Activated CD8-positive, alpha-beta T cell treated with anti-CD3 and anti-CD28 coated beads, Interleukin-2, amount 10 ng/mL, durations not matched to agents 7 days and 5 days (primary cell): ENCODE measurements around the gene ITGB2. TPM values are rescaled to one million over a fixed set of nuclear protein-coding genes. Genes with fewer than 3 reads are reported as not detected.
A peak's percentile ranks its signal among the peaks of the same experiment; 100 is the strongest.

ENCODE experiments used
- ATAC-seq: fragments of 150-1000 bp; cut with Tn5 transposase; one replicate; pipeline ENCODE4 v1.10.0; 2021; ENCODE audit warnings: moderate library complexity
- CTCF ChIA-PET: fragments of 350-600 bp; sonication (Branson Sonifier 250); formaldehyde crosslinking; loops from one replicate; lab custom pipeline; 2021; ENCODE audit warnings: antibody characterized with exemption; lab: Charles Lee
- POLR2A ChIA-PET: fragments of 350-600 bp; sonication (Branson Sonifier 250); formaldehyde crosslinking; loops from one replicate; lab custom pipeline; 2021; ENCODE audit warnings: antibody characterized with exemption; lab: Charles Lee
- DNase-seq: peaks from one replicate; pipeline ENCODE4 v3.0.0-alpha.2; 2020
- H3K27ac Mint-ChIP-seq: one replicate; pipeline ENCODE4 v1.8.0; 2021; ENCODE audit warnings: mild to moderate bottlenecking, mixed read lengths
- H3K27me3 Mint-ChIP-seq: one replicate; pipeline ENCODE4 v1.8.0; 2021; ENCODE audit warnings: low read depth, mixed read lengths
- H3K36me3 Mint-ChIP-seq: one replicate; pipeline ENCODE4 v1.8.0; 2021; ENCODE audit warnings: low read depth, mixed read lengths
- H3K4me1 Mint-ChIP-seq: one replicate; pipeline ENCODE4 v1.8.0; 2021; ENCODE audit warnings: low read depth, mixed read lengths
- H3K4me3 Mint-ChIP-seq: one replicate; pipeline ENCODE4 v1.8.0; 2021; ENCODE audit warnings: mild to moderate bottlenecking, mixed read lengths
- H3K9me3 Mint-ChIP-seq: one replicate; pipeline ENCODE4 v1.8.0; 2022; ENCODE audit warnings: mixed read lengths; ENCODE audit not compliant: insufficient read depth
- total RNA-seq, 2 experiments: library from RNA; stranded (reverse); gene quantifications; one replicate each; pipeline ENCODE4 v1.2.3, GENCODE V29; 2021

The ITGB2 gene
- total RNA-seq, 2 experiments from 2014 or later = 503 to 530 TPM

DNA sequence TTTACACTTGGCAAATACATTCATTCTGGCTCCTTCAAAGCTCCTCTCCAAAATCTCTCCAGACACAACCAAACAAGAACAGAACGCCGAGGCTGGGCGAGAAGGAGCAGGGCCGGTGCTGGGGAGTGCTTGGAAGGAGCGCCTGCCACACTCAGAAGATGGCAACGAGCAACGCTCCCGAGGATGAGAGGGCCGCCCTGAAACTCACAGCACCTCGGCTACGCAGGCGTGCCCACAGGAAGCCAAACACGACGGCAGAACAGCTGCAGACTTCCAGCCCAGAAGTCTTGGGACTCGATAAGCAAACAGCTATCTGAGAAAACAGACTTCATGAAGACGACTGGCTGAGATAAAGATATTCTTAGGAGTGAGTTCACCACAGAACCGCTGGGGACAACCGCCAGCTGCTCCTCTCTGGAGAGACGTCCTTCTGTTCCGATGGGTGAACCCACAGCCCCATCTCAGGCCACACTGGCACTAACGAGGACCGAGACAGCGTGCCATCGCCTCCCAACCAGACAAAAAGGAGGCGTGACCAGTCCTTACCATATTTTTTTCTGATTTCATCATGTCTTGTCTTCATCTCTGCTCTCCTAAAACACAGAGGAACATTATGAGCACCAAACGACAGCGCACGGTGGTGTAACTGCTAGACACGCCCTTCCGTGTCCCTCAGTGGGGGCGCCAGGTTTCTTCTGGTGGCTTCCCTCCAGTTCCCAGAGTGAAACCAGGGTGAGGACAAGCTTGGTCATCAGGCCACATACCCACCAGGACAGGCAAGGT, 65.8 kb downstream of the ITGB2 start:
- H3K9me3 Mint-ChIP-seq = no peaks in the 10 kb centered on the region
- ChIA-PET POLR2A (interaction anchor here (1.0 kb wide), 1 partner anchor 45 kb away, joined by 3 read pairs; no protein-coding TSS in a partner anchor), CTCF (interaction anchor here (1.6 kb wide), 1 partner anchor 8 kb away, joined by 5 read pairs; no protein-coding TSS in a partner anchor)
- H3K36me3 Mint-ChIP-seq = peaks cover 69% of the 10 kb centered on the region
- DNase-seq = no peak
- no peaks in the 10 kb centered on the region for H3K27me3 Mint-ChIP-seq
- peak; percentile 45 for ATAC-seq
- peak overlapping the region; percentile 58 for H3K27ac Mint-ChIP-seq
- H3K4me3 Mint-ChIP-seq = no peak overlapping the region
- peaks cover 28% of the 10 kb centered on the region for H3K4me1 Mint-ChIP-seq

GRCh38 chr21:44854391-44854663, 66.4 kb downstream of the ITGB2 start:
- Mint-ChIP-seq H3K9me3 (no peaks in the 10 kb centered on the region), H3K4me3 (no peak overlapping the region), H3K4me1 (peaks cover 28% of the 10 kb centered on the region), H3K36me3 (peaks cover 70% of the 10 kb centered on the region), H3K27me3 (no peaks in the 10 kb centered on the region), H3K27ac (peak overlapping the region; percentile 58)
- ChIA-PET POLR2A (interaction anchor here (1.0 kb wide), 1 partner anchor 44 kb away, joined by 3 read pairs; no protein-coding TSS in a partner anchor), CTCF (interaction anchor here (1.6 kb wide), 1 partner anchor 8 kb away, joined by 5 read pairs; no protein-coding TSS in a partner anchor)
- DNase-seq (no peak), ATAC-seq (peak; percentile 29)

DNA sequence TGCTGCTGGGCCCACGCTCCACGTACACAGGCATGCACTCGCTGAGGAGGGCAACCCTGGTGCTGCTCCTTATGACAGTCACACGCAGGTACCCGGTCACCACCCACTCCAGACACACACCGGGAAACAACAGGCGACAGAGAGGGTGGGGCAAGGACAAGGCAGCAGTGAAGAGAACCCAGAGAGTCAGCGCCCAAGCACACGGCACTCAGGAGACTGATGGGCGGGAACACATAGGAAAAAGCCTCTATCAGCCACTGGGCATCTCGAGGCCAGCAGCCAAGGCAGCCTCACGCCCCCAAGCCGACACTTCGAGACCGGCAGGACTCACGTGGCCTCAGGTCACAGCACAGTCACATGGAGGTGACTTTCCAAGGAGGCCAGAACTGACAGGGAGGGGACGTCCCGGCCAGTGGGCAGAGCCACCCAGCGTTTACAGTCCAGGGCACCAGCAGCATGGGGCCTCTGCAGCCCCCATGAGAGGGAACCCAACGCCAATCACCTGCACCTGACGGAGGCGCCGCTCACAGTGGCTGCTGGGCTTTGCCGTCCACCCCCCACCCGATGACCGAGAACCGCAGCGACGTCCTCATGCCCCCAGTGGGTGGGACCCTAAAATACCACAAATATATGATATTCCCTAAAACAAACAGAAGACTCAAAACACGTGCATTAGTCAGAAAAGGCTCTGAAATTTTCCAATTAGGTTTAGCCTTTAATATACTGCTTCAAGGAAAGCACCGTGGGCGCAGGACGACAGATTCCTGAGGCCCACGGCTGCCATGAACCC, 66.9 kb downstream of the ITGB2 start:
- H3K4me3 Mint-ChIP-seq = no peak overlapping the region
- ATAC-seq (no peak), DNase-seq (no peak)
- no peaks in the 10 kb centered on the region for H3K9me3 Mint-ChIP-seq
- H3K36me3 Mint-ChIP-seq = peaks cover 66% of the 10 kb centered on the region
- H3K27me3 Mint-ChIP-seq = no peaks in the 10 kb centered on the region
- ChIA-PET CTCF (no interaction called here), POLR2A (no interaction called here)
- H3K27ac Mint-ChIP-seq = peak overlapping the region; percentile 58
- H3K4me1 Mint-ChIP-seq = peaks cover 28% of the 10 kb centered on the region

DNA sequence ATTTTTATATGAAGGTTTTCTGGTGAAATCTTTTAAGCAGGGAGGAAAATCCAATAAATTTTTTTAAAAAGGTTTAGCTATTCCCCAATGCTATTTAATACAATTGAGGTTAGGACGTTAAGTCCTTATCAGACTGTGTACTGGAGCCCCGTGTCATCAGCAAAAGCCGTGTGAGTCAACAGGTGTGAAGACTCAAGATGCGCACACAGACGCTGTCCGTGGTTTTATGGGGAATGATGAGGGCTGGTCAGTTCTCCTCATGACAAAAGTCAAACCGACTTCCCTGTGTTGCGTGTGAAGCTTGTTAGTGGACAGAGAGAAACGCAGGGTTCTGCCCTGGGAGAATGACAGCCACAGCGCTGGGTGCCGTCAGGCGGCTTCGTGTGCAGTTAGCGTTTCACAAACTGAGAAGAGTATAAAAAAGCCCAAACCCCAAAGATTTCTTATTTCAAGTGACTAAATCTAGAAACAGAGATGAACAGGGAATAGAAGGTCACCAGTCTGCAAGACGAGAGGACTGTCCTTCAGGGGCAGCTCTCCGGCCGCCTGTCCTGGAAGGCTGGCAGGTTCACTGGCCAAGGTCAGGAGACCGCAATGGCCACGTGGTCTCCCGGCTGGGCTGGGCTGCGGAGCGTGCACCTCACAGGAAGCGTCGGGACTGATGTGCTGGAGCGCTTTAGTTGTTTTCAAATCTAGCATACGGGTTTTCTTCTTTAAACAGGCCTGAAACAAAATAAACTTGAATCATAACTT, 69.6 kb downstream of the ITGB2 start:
- DNase-seq = no peak
- Mint-ChIP-seq H3K27me3 (no peaks in the 10 kb centered on the region), H3K4me3 (no peak overlapping the region), H3K9me3 (no peaks in the 10 kb centered on the region), H3K27ac (no peak overlapping the region), H3K36me3 (peaks cover 58% of the 10 kb centered on the region), H3K4me1 (peaks cover 36% of the 10 kb centered on the region)
- ATAC-seq = no peak
- ChIA-PET POLR2A (interaction anchor here (1.0 kb wide), 1 partner anchor 22 kb away, joined by 3 read pairs; no protein-coding TSS in a partner anchor), CTCF (no interaction called here)

GRCh38 chr21:44850208-44850800, 70.4 kb downstream of the ITGB2 start:
- Mint-ChIP-seq H3K36me3 (peaks cover 52% of the 10 kb centered on the region), H3K27me3 (no peaks in the 10 kb centered on the region), H3K4me3 (no peak overlapping the region), H3K9me3 (no peaks in the 10 kb centered on the region), H3K4me1 (peaks cover 42% of the 10 kb centered on the region), H3K27ac (no peak overlapping the region)
- DNase-seq (no peak), ATAC-seq (no peak)
- ChIA-PET CTCF (no interaction called here), POLR2A (interaction anchor here (1.0 kb wide), 1 partner anchor 22 kb away, joined by 3 read pairs; no protein-coding TSS in a partner anchor)

DNA sequence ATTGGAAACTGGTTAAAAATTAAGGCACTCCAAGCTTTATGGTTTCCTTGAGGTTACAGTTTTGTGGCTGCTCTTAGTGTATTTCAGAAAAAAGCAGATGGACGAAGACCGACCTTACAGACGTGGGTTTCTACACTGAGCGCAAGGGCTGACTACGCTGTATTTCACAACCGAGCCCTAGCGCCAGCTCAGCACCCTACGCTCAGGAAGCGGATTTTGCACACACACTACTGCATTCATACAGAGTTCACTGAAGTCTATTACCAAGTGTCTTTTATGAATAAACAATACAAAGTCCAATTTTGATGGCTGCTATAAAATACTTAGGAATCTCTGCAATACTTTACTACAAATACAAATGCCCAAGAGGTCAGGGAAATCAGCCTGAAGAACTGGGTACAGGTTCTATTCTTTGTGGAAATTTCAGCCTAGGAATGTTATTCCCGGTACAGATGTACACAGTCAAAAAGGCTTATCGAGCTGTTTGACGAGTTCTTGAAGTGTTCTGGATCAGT, 71.0 kb downstream of the ITGB2 start:
- Mint-ChIP-seq H3K27ac (no peak overlapping the region), H3K4me3 (no peak overlapping the region), H3K27me3 (no peaks in the 10 kb centered on the region), H3K4me1 (peaks cover 39% of the 10 kb centered on the region), H3K36me3 (peaks cover 46% of the 10 kb centered on the region), H3K9me3 (no peaks in the 10 kb centered on the region)
- DNase-seq (no peak), ATAC-seq (no peak)
- ChIA-PET CTCF (no interaction called here), POLR2A (interaction anchor here (1.0 kb wide), 1 partner anchor 23 kb away, joined by 3 read pairs; no protein-coding TSS in a partner anchor)

DNA sequence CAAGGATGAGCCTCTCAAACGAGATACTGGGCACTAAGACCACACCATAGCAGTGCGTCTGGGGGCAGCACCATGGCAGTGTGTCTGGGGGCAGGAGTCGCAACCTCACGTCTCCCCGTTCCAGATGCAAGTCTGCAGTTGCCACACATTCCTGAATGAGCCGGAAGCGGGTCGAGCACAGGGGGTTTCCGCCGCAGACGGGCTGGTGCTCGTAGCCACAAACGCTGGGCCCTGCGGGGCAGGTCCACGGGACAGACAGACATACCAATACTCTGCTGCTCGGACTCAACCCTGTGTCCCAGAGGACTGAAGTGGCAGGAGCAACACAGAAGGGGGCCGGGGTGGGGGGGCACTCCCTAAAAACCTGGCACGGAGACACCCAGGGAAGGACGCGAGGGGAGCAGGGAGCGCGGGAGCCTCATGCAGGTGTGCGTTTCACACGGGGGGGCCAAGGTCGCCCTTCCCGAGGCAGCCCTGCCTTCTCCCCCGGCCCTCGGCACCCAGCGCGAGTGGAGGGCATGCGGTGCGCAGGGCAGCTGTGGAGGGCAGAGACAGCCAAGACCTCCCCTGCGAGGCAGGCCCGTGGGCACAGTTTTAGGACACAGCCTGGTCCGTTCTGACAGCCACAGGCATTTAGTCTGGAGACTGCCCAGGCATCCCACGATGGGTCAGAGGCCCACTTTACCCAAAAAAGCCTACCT, 71.7 kb downstream of the ITGB2 start:
- Mint-ChIP-seq H3K4me1 (peaks cover 34% of the 10 kb centered on the region), H3K36me3 (peaks cover 39% of the 10 kb centered on the region), H3K27me3 (no peaks in the 10 kb centered on the region), H3K27ac (no peak overlapping the region), H3K9me3 (no peaks in the 10 kb centered on the region), H3K4me3 (no peak overlapping the region)
- DNase-seq (no peak), ATAC-seq (no peak)
- CTCF ChIA-PET = no interaction called here
- POLR2A ChIA-PET = no interaction called here

GRCh38 chr21:44847261-44848056, 73.2 kb downstream of the ITGB2 start:
- CTCF ChIA-PET = interaction anchor here (1.1 kb wide), 1 partner anchor 36 kb away, joined by 3 read pairs; no protein-coding TSS in a partner anchor
- Mint-ChIP-seq H3K4me1 (peaks cover 29% of the 10 kb centered on the region), H3K27me3 (no peaks in the 10 kb centered on the region), H3K9me3 (no peaks in the 10 kb centered on the region), H3K4me3 (no peak overlapping the region), H3K27ac (peak overlapping the region; percentile 66), H3K36me3 (peaks cover 27% of the 10 kb centered on the region)
- no peak for DNase-seq
- no peak for ATAC-seq
- POLR2A ChIA-PET = no interaction called here

- peaks cover 27% of the 10 kb centered on the region for H3K4me1 Mint-ChIP-seq
- peak overlapping the region; percentile 64 for H3K27ac Mint-ChIP-seq
- DNase-seq (peak; percentile 62), ATAC-seq (peak; percentile 43)
- CTCF ChIA-PET = interaction anchor here (0.7 to 1.6 kb wide), 12 partner anchors 8 to 86 kb away, joined by 3 to 6 read pairs (median 4); partner anchors contain the start of gene PTTG1IP
- peak overlapping the region; percentile 45 for H3K4me3 Mint-ChIP-seq
- POLR2A ChIA-PET = interaction anchor here (0.6 to 0.8 kb wide), 2 partner anchors 27 to 52 kb away, joined by 3 read pairs; partner anchors contain the start of gene PTTG1IP
- no peaks in the 10 kb centered on the region for H3K9me3 Mint-ChIP-seq
- H3K27me3 Mint-ChIP-seq = no peaks in the 10 kb centered on the region
- peaks cover 22% of the 10 kb centered on the region for H3K36me3 Mint-ChIP-seq
Observed at GRCh38 chr21:44846485-44847260, 74.0 kb downstream of the ITGB2 start.
